HG02642 (cell line): Measurements from ENCODE around the gene PARP12.

ENCODE experiments used
- ATAC-seq: cut with Tn5 transposase; IDR thresholded peaks from one replicate; pipeline ENCODE4 v1.9.1; 2021; ENCODE audit warnings: mild to moderate bottlenecking; ENCODE audit not compliant: unreplicated experiment, poor library complexity

The PARP12 gene

DNA sequence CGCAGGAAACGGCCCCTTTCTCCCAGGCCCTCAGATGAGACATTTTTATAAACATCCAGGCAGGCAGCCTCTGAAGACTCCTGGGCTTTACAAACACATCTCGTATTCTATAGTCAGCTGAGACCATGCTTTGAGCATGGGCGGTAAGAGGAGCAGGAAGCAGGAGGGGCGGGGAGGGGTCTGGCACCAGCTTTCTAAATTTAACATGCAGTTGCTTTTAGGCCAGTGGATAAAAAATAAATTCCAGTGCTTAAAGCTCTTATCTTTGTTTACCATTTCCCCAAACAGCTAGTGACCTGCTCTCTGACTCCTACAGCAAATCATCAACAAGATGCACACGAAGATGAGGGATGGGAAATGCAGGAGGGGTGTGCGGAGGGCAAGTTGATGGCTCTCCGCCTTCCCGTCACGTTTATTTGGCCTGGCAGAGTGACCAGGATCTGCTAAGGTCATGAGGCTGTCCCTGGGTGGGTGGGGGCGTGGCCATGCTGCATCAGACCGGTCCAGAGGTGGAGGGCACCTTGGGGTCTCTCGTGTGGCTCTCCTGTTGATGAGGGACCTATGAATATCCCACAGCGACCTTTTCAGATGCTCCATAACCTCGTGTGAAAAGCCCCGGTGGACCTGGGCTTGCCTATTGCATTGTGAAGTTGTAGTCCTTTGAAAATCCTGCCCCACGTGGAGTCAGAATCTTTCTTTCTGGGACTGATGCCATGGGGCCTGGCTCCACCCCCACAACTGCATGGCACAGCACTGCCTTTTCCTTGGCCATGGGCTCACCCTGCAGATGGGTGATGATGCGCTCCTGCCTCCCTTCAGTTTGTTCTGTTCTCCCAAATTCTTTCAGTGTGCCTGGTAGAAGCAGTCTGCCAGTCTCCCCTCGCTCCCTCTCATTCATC lies 67.5 kb downstream of the PARP12 start:
- ATAC-seq: no peak

DNA sequence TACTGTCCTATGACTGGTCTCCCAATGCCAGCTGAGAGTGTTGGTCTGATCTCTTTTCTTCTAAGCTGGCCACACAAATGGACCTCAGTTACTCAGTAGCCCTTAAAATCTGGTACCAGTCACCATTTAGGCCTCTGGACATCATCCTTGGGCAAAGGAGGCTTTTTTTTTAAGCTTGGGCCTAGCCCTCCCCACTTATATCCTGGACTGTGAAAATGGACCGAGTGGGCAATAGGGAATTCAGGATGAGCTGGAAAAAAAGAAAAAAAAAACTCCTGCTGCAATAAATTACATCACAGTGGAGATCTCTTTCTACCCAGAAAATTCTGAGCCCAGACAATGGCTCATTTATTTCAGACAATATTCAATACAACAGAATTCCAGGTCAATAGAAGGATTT lies 68.4 kb downstream of the PARP12 start:
- no peak for ATAC-seq

DNA sequence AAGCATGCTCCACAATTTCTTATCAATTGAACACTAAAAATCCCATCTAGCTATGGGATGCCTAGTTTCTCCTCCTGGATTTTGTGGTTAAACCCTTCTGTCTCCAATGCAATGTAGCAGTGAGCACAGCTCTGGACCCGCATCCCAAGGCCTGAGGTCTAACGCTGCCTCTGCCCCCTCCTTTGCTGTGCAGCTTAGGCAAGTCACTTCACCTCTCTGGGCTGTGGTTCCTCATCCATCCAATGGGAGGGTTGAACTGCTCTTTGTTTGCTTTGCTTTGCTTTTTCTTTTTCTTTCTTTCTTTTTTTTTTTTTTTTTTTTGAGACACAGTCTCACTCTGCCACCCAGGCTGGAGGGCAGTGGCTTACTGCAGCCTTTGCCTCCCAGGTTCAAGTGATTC lies 69.2 kb downstream of the PARP12 start:
- no peak for ATAC-seq

DNA sequence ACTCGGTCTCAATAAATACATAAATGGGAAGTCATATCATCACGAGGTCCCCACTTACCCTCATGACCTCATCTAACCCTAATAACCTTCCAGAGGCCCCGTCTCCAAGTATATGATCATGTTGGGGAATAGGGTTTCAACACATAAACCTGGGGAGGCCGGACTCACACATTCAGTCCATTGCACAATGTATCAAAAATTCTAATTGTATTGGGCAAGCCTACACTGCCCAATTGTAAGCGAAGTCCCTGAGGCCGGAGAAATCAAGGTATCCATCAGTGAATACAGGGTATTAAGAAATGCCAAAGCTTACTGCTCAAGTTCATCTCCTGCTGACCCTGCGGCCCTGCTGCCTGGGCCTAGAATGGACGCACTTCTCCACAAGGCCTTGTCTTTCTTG lies 69.6 kb downstream of the PARP12 start:
- ATAC-seq: no peak

DNA sequence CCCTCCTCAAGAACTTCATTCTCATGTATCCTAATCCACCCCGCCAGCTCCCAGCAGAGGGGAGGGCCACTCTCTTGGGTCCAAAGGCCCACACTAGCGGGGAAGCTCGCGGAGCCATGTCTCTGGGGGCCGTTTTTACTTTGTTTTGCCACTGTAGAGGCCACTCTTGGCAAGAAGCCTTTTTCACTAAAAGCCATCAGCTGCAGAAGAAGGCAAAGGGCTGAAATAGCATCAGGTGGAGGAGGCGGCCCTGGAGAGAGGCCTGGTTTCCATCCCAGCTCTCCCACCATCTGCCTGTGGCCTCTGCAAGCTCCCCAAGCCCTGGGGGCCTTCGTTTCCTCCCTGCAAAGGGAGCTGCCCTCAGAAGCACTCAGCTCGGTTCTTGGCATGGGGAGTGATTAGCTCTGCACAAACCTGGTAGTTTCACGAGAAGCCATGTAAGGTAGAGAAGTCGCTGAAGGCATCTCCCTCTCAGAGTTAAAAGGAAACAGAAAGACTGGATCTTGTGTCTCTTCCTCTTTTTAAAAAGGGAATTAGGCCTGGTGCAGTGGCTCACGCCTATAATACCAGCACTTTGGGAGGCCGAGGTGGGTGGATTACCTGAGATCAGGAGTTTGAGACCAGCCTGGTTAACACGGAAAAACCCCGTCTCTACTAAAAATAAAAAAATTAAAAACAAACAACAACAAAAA lies 70.3 kb downstream of the PARP12 start:
- ATAC-seq: no peak

DNA sequence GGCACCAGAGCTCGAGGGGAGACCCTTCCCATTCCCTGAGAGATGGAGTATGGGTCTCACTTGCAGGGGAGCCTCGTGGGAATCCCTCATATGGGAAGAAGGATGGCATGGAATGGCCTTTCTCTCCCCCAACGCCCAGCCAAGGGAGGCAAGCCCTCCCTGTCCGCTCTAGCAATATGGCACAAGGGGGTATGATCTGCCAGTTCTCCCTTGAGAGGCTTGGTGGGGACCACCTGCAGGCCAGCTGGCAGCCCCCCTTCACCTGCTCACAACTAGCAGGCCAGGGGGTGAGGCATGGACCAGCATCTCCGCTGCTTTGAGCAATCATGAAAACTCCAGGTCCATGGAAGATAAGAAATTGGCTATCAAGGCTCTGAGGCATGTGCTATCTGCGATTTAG lies 70.8 kb downstream of the PARP12 start:
- no peak for ATAC-seq

DNA sequence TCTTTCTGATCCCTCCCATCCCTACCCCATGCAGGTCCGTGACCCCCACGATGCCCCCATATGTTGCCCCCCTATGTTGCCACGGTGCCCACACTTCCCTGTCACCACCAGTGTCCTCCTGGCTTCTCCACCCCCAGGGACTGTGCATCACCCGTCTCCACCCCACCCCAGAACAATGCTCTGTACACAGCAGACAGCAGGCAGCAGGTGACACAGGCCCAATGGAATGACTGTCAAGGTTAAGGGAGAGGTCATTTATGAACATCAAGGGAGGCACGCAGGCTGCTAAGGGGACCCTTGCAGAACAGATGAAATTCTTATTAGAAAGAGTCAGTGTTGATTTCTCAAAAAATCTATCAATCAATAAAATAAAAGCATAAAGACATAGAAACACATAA lies 71.5 kb downstream of the PARP12 start:
- no peak for ATAC-seq

DNA sequence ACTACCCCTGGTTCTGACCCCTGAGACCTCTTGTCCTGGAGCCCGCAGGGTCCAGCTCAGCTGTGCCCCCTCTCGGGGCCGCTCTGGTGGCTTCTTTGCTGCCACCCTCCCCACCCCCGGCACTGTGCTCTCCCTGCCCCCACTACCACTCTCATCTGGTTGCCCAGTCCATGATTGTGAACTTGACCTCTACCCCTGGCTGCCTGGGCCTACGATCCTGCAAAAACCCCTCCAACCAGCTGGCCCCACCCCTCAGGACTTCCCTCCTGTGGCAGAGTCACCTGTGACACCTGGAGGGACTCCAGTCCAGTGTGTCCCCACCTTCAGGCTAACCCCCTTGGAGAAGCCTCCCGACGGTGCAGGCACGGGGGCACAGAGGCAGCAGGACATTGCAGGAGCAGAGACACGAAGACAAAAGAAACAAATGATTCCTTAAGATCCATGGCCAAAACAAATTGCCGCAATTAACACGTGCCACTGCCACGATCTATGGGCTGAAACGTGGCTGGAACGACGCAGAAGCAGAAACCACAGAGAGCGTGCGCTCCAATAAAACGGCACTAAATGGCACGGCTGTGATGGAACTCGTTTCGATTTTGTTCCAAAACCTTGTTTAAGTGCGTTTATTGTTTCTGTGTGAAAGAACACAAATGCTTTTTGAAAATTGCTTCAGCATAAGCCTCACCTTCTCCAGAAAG lies 72.0 kb downstream of the PARP12 start:
- no peak for ATAC-seq

DNA sequence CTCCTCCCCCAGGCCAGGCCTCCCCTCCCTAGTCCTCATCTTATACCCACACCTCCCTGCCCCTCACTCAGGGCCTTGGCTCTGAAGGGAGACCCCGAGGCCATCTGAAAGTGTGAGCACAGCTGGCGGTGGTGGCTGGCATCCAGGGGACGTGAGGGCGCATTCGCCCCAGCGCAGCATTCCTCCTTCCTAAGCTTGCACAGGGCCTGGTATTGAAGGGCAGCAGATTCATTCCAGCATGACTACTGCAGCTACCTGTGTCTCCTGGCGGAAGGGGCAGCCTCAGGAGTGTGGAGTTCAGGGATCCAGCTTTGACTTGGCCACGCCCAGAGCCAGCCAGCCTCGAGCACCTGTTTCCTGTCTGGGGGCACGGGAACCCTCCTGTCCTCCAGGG lies 72.6 kb downstream of the PARP12 start:
- ATAC-seq: no peak

DNA sequence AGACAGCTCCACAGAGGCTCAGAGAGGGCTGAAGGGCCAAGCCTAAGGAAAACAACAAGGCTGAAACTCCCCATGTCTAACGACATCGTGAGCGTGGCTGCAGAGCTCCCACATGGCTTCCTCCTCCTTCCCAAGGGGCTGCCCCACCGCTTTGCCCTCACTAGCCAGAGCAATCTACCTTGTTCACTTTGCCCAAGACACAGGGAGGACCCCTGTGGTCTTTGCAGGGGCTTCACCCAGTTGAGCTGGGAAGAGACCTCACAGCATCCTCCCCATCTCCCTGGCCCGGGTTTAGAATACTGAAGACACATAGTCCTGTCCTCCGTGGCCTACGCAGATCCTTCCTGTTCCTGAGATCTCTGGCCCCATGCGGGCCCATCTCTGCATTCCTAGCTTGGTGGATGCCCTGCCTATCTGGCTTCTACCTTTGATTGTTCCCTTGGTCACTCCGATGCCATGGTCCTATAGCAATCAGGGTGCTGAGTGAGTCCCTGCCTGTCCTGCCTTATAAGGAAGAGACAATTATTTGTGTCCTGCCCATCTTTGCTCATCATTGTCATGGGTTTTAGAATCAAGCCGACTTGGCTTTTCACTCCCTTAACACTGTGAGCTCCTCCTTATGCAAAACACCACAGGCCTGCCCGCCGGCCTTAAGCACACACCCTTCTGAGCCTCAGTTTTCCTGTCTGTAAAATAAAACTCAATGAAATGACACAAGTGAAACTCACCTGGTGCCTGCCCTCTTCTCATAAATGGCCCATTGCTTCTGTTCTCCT lies 73.2 kb downstream of the PARP12 start:
- ATAC-seq: no peak

DNA sequence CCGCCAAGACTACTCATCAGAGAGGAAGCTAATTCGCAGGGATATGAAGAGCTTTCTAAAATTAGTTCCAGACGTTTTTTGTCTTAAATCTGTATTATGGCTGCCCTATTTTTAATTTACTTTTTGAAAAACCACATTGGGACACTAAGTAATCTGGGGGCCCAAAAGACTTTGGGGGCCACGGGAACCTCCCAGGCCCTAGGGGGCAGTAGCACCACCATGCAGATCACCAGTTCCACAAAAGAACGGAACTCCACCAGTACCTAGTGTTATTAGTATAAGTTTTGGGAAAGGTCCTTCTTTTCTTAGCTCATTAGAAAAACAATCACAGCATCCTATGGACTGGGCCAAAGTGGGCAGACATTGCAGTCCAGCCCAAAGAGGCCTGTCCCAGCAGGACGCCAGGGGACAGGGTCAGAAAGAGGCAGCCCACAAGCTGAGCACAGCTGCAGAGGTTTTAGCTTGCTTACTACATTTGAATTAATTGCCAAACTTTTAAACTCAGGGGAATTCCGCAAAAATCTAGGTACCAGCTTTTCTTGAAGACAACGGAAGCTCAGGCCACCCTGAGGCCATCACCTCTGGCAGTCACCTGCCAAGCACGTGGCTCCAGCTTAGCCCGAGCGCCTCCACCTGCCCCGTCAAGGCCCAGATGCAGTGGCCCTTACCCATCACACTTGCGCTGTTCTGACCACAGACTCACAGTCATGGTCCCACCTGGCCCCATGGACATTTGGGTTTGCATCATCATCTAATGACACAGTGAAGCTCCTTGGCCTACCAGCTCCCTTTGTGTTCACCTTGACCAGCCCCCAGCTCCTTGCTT lies 74.8 kb downstream of the PARP12 start:
- no peak for ATAC-seq

DNA sequence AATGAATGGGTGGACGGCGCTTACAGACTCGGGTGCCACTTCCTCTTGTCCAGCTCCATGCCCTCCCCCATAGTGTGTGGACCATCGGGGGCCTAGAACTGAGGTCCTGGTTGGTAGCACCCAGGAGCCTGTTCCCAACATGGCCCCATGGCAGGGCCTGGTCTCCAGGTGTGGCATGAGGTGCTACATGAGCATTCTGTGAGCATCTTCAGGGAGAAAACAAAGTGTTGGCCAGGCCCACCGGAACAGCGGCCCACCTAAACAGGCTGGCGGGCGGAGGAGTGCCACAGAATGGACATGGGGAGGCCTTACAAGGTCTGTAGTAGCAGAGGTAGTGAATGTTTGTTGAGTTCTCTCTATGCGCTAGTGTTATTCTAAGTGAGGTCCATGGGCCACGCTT lies 76.9 kb downstream of the PARP12 start:
- no peak for ATAC-seq

DNA sequence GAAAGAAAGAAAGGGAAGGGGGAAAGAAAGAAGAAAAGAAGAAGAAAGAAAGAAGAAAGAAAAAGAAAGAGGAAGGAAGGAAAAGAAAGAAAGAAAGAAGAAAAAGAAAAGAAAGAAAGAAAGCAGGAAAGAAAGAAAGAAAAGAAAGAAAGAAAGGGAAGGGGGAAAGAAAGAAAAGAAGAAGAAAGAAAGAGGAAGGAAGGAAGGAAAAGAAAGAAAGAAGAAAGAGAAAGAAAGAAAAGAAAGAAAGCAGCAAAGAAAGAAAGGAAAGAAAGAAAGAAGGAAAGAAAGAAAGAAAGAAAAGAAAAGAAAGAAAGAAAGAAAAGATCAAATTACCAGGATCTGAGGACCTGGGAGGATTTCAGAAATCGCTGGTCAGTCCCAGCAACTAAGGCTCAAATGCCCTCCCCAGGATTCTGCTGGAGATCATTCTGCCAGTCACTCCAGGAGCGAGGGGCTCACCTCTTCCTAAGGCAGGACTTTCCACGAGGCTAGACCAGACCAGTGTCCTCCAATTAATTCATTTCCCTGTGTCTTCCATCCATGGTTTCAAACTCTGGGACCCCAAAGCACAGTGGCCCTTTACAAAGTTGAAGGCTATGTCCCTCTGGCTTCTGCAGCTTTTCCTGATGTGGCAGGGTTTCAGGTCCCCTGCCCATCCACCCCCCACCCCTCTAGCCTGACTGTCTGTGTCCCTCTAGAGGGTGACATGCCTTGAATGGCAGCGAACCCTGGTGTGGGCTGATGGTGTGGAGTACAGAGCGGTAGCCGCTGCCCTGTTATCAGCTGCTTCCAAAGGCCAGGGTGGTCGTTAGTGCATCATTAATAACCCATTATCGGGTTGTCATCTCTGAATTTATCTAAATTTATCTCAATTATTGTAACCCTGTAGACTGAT lies 77.9 kb downstream of the PARP12 start:
- no peak for ATAC-seq

DNA sequence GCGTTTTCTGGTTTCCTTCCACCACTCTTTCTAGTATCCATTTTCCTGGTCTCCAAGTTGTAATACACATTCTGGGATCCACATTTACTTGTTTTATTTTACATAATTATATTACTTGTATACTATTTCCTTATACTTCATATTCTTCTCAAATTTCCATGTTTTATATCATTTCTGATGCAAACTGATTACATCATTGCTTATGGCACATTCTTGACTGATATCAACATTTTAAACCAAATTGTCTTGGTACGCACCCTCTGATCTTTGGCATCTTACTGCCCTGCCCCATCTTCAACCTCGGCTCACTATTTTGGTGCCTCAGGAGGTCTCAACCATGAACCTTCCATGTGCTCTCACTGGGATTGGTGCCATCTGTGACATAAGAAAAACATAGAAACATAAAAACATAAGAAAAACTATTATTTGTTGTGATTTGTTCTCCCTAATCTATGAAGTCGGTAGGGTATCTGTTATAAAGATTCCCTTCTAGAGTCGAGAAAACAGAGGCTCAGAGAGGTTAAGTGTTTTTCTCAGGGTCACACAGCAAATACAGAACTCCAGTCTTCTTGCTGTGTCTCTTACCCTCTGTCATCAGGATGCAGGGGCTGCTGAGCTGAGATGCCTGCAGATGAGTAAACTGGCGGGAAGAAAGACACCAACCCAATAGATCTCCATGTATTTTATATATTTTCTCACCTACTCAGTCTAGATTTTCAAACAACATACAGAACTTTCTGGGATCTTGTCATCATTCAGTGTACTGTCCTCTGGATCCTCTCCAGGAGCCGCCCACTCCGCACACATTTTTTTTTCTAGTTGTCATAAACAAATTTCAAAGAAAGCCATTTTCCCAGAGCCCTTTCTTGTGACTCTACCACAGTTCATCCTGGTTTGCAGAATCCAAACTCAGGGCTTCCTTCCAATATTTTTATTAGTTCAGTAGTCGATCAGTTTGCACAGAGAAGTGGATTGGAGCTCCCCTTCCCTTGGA lies 79.5 kb downstream of the PARP12 start:
- ATAC-seq: no peak

DNA sequence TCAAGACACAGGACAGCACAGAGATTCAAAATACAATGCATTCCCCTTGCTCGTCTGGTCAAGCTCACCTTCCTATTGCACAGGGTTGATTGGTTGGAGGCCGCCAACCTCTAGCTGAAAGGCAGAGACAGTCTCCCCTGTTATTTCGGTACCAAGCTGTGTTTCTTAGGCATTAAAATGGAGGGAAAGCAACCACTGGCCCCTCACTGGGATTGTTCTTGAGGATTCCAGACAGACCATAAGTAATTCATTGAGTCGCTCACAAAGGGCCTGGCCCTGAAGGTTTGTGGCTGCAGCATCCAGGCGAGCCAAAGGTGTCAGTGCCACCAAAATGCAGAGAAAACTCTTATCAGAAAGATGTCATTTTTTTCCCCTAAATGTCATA lies 81.2 kb downstream of the PARP12 start:
- no peak for ATAC-seq

DNA sequence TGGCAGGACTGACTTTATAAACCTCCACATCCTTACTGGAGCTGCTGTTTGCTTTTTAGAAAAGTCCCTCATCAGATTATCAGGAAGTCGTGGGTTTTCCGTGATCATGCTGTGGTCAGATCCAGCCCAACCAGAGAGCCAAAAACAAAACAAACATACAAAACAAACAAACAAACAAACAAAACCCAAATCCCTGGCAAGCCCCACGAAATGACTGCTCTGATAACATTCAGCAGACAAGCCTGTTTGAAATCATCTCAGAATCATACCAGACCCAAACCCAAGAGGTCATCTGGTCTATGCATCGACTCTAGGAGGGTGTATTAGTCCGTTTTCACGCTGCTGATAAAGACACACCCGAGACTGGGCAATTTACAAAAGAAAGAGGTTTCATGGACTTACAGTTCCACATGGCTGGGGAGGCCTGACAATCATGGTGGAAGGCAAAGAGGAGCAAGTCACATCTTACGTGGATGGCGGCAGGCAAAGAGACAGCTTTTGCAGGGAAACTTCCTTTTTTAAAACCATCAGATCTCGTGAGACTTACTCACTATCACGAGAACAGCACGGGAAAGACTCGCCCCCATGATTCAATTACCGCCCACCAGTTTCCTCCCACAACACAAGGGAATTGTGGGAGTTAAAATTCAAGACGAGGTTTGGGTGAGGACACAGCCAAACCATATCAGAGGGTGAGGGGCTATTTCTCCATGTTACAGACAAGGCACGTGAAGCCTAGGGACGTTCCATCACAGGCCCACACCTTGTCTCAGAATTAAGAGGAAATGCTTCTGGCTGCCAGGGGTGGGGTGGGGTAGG lies 85.7 kb downstream of the PARP12 start:
- ATAC-seq: no peak
